ENCODE measurements around the gene GDF7.
"Not testable (repeated sequence)": the region's sequence is repeated elsewhere in the genome, so short reads cannot be mapped to it uniquely, and the experiment has no call there.

The GDF7 gene

DNA sequence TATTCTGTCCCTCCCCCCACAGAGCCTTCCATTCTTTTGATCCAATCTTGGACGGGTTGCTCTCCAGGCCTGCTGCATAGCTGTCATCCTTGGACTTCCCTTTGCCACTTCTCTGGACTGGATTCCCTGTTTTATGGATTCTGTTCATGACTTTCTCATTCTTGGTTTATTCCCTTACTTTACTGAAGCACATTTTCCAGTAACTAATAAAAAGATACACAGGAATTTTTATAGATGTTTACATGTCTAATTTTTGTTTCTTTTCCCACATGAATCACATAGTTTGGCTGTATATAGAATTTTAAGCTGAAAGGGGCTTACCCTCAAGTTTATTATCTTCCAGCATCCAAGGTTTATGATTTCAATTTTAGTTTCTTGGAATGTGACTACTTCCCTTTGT, 37.9 kb downstream of the GDF7 start:
- no peak for DNase-seq (ENCODE audit: low read depth)

- no peak for DNase-seq (ENCODE audit: low read depth)
These were observed 39.3 kb downstream of the GDF7 start for GRCh38 chr2:20706217-20706616.

DNA sequence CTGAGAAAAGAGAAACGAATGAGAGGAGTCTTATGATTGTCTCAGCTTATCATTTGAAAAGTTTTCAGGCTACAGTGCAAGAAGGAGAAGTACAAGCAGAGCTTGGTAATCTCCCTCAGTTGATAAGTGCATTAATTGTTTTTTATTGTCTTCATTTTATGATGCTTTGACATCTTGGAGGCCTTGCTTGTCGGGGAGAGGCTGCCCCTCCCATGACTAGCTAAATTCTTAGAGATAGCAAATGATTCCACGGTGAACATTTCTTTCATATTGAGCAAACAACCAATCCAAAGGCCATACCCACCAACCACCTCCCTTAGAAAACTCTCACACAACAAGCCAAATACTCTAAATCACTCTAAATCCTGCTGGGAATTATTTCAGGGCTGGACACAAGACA, 39.8 kb downstream of the GDF7 start:
- no peak for DNase-seq (ENCODE audit: low read depth)

DNA sequence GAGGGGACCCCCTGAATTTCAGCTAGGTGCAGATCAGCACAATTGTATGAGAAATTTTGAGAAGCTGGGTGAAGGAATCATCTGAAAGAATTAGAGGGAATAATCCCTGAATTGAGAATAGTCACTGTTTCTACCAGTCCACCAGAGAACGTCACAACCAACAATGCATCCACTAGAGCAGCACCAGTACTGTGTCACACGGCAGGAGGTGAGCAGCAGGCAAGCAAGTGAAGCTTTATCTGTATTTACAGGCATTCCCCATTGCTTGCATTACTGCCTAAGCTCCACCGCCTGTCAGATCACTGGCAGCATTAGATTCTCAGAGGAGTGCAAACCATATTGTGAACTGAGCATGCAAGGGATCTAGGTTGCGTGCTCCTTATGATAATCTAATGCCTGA, 40.7 kb downstream of the GDF7 start:
- no peak for DNase-seq (ENCODE audit: low read depth)

- DNase-seq (ENCODE audit: low read depth): not testable (repeated sequence)
These were observed 44.7 kb downstream of the GDF7 start for GRCh38 chr2:20711641-20712040.

GRCh38 chr2:20713585-20713984, 46.6 kb downstream of the GDF7 start:
- DNase-seq (ENCODE audit: low read depth): not testable (repeated sequence)

GRCh38 chr2:20714412-20714811, 47.5 kb downstream of the GDF7 start:
- not testable (repeated sequence) for DNase-seq (ENCODE audit: low read depth)

DNA sequence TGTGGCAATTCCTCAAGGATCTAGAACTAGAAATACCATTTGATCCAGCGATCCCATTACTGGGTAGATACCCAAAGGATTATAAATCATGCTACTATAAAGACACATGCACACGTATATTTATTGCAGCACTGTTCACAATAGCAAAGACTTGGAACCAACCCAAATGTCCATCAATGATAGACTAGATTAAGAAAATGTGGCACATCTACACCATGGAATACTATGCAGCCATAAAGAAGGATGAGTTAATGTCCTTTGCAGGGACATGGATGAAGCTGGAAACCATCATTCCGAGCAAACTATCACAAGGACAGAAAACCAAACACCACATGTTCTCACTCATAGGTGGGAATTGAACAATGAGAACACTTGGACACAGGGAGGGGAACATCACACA, 49.2 kb downstream of the GDF7 start:
- DNase-seq (ENCODE audit: low read depth): not testable (repeated sequence)

DNA sequence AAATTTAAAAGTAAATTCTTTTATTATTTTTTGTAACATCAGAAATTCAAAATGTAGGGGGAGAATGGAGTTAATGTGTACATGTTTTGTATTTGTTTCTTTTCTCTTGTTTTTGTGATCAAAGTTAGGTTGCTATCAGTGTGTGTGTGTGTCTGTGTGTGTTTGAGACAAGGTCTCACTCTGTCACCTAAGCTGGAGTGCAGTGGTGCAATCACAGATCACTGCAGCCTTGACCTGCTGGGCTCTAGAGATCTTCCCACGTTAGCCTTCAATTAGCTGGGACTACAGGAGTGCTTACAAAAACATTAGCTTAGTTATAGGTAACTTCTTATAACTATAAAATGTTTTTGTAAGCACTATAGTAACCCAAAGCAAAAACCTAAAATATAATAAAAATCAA, 50.7 kb downstream of the GDF7 start:
- DNase-seq (ENCODE audit: low read depth): no peak

DNA sequence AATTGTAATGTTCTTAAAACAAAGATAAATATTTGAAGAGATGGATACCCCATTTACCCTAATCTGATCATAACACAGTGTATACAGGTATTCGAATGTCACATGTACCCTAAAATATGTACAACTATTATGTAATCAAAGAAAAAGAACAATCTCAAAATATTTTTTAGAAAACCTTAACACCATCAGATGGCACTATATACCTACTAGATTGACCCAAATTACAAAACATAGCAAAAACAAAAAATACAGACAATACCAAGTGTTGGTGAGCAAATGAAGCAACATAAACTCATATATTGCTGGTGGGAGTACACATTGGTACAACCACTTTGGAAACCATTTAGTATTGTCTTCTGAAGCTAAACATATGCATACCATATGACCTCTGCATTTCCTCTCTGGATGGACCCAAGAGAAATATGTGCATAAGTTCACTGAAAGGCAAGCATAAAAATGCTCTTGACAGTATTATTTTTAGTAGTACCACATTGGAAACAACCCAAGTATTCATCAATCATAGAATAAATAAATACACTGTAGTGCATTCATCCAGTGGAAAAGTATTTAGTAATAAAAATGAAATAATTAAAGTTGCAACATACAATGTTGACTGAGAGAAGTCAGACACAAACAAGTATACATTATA, 55.8 kb downstream of the GDF7 start:
- no peak for DNase-seq (ENCODE audit: low read depth)

- DNase-seq (ENCODE audit: low read depth): no peak
These were observed 56.6 kb downstream of the GDF7 start for GRCh38 chr2:20723543-20723942.

GRCh38 chr2:20724500-20725053, 57.6 kb downstream of the GDF7 start:
- DNase-seq (ENCODE audit: low read depth): no peak

DNA sequence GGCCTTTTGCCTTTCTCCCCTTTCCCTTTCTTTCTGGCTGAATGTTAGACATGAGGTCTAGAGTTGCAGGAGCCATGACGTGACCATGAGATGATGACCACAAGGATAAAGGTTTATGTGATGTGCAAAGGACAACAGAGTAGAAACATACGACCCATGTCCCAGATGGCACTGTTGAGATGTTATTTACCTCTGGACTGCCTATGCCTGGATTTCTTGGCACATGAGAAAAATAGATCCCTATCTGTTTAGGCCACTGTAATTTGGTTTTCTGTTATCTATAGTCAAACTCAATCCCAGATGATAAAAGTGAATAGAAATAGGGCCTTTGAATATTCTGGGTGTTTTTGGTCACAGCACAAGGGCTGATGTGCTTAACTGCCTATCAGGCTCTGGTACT, 58.8 kb downstream of the GDF7 start:
- no peak for DNase-seq (ENCODE audit: low read depth)

- DNase-seq (ENCODE audit: low read depth): no peak
These were observed 60.0 kb downstream of the GDF7 start for GRCh38 chr2:20726913-20727312.

DNA sequence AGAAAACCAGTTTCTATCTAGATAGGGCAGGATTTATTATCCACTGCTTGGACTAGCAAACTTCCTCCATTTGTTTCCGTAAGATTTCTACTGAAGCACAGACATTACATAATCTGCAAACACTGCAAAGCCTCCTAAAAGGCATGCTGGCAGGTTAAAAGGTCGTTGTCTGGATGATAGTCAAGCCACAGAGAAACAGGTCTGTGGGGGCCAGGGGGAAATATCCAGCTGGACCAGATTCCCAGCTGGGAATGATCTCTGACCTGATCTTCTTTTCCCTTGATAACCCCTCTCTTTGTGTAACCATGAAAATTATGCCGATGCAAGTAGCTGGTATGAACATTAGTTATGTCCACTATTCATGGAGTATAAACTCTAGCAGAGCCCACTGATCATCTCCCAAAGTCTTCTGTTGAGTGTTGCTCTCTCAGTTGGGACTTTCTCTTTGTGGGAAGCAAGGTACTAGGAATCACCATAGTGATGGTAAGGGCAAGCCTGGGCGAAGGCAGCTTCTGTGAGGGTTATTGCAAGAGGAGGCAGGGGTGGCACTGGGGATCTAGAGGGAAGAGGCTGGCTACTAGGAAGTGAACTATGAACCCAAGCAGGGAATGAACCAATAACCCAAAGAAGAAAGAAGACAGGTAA, 61.3 kb downstream of the GDF7 start:
- no peak for DNase-seq (ENCODE audit: low read depth)

Data from HS-27A (cell line).